ENCODE measurements around the gene KLKB1.
"Not testable (repeated sequence)": the region's sequence is repeated elsewhere in the genome, so short reads cannot be mapped to it uniquely, and the experiment has no call there.

Gene KLKB1

DNA sequence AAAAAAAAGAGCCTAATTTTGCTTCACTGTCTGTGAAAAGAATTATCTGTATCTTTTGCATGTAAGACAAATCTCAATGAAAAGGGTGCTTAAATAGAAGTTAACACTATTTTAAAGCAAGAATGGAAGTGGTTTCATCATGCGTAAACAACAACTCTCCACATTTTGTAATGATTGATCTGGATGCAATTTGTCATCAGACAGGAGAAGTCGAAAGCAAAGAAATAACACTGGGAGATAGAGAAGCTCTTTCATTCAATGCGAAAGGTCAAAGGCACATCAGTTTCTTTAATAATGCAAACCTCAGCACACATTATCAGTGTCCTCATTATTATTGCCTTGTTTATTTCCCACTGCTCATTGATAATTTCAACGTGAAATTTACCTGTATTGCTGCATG is 8.8 kb downstream of the KLKB1 start:
- TF ChIP-seq, protein P1, sequence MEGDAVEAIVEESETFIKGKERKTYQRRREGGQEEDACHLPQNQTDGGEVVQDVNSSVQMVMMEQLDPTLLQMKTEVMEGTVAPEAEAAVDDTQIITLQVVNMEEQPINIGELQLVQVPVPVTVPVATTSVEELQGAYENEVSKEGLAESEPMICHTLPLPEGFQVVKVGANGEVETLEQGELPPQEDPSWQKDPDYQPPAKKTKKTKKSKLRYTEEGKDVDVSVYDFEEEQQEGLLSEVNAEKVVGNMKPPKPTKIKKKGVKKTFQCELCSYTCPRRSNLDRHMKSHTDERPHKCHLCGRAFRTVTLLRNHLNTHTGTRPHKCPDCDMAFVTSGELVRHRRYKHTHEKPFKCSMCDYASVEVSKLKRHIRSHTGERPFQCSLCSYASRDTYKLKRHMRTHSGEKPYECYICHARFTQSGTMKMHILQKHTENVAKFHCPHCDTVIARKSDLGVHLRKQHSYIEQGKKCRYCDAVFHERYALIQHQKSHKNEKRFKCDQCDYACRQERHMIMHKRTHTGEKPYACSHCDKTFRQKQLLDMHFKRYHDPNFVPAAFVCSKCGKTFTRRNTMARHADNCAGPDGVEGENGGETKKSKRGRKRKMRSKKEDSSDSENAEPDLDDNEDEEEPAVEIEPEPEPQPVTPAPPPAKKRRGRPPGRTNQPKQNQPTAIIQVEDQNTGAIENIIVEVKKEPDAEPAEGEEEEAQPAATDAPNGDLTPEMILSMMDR (IDR thresholded peaks at IDR 0.05; ENCODE audit: low read depth, low read length): no peak
- DNase-seq (ENCODE audit: low read depth in 2 of 2): no peak
- no peak overlapping the region for H3K4me3 ChIP-seq (replicated peaks in 1 of 2; ENCODE audit: low read depth in 2 of 2, low read length in 2 of 2)

DNA sequence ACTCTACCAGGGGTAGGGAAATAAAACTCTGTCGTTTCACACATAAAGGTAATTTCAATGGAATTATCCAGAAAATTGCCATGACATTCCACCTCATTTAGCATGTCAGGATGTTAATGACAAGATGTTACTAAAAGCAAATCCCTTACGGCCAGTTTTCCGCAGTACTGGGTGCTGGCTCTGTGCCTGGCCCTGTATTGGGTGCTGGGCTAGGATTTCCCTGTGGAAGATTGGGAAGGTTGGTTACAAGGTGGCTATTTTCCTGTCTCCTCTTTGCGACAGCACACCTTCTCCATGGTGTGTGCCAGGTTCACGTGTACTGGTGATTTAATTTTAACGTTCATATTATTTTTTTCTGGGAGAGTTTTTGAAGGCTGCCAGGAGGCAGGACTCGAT is 13.1 kb downstream of the KLKB1 start:
- TF ChIP-seq, protein P1 (IDR thresholded peaks at IDR 0.05; ENCODE audit: low read depth, low read length): no peak
- no peak for DNase-seq (ENCODE audit: low read depth in 2 of 2)

DNA sequence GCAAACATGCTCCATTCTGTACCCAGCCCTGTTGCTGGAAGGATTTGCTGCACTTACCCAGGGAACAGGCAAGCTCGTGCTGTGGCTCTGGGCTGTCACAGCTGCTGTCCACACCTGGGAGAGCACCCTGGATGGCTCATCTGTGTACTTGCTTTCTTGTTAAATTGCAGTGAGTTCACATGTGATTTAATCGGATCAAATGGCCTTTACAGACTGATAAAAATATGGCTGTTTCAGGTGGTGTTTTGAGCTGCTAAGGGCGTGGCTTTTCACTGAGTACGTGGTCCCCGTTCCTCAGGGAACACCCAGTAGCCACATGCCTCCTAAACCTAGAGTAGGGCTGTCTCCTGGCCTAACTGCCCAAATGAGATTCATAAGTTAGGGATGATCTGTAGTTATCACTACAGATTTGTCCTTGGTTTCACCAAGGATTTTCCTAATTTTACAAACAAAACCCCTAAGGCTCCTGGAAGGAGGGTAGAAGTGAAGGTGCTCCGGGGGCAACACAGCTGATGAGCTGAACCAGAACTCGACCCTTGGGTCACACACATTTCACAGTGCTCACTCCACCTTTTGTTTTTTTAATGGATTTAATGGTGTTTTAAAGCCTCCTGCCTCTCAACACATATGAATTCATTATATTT is 13.7 kb downstream of the KLKB1 start:
- no peak overlapping the region for H3K4me3 ChIP-seq (replicated peaks in 1 of 2; ENCODE audit: low read depth in 2 of 2, low read length in 2 of 2)
- no peak for DNase-seq (ENCODE audit: low read depth in 2 of 2)
- TF ChIP-seq, protein P1 (IDR thresholded peaks at IDR 0.05; ENCODE audit: low read depth, low read length): no peak

More for the DNA sequence above, 13.1 kb downstream of the KLKB1 start:
- no peak overlapping the region for H3K4me3 ChIP-seq (replicated peaks in 1 of 2; ENCODE audit: low read depth in 2 of 2, low read length in 2 of 2)

DNA sequence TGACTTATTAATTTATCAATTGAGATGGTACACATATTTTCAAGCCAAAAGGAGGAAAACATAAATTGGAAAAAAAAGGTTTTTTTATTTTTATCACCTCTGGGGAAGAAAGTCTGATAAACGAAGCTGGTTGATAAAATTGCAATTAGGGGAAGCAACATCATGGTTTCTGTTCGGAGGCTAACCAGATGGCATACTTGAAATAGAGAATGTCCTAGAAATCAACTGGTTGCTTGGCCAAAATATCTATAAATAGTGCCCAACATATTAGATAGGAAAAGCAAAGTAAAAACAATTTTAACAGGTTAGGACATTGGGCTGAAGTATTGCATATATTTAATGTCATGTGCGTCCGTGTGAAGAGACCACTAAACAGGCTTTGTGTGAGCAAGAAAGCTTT is 14.3 kb downstream of the KLKB1 start:
- H3K4me3 ChIP-seq (replicated peaks in 1 of 2; ENCODE audit: low read depth in 2 of 2, low read length in 2 of 2): no peak overlapping the region
- TF ChIP-seq, protein P1 (IDR thresholded peaks at IDR 0.05; ENCODE audit: low read depth, low read length): no peak
- no peak for DNase-seq (ENCODE audit: low read depth in 2 of 2)

DNA sequence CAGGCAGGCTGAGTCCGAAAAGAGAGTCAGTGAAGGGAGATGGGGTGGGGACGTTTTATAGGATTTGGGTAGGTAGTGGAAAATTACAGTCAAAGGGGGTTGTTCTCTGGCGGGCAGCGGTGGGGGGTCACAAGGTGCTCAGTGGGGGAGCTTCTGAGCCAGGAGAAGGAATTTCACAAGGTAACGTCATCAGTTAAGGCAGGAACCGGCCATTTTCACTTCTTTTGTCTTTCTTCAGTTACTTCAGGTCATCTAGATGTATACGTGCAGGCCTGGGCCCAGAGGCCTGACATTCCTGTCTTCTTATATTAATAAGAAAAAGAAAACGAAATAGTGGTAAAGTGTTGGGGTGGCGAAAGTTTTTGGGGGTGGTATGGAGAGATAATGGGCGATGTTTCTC is 14.7 kb downstream of the KLKB1 start:
- DNase-seq (ENCODE audit: low read depth in 2 of 2); H3K4me3 ChIP-seq (replicated peaks in 1 of 2; ENCODE audit: low read depth in 2 of 2, low read length in 2 of 2): not testable (repeated sequence)

DNA sequence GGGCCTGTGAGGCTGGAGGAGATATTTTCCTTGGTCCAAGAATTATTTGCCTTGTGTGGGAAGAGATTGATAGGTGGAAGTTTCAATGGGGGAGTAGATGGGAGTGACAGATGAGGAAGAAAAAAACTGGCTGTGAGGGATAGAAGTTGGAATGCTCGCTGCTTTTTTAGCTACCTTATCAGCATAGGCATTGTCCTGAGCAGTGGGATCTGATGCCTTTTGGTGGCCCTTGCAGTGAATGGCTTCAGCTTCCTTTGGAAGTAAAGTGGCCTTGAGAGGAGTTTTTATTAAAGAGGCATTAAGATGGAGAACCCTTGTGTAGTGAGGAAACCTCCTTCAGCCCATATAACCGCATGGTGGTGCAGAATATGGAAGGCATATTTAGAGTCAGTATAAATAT is 16.0 kb downstream of the KLKB1 start:
- DNase-seq (ENCODE audit: low read depth in 2 of 2): no peak
- TF ChIP-seq, protein P1 (IDR thresholded peaks at IDR 0.05; ENCODE audit: low read depth, low read length): no peak
- H3K4me3 ChIP-seq (replicated peaks in 1 of 2; ENCODE audit: low read depth in 2 of 2, low read length in 2 of 2): no peak overlapping the region

DNA sequence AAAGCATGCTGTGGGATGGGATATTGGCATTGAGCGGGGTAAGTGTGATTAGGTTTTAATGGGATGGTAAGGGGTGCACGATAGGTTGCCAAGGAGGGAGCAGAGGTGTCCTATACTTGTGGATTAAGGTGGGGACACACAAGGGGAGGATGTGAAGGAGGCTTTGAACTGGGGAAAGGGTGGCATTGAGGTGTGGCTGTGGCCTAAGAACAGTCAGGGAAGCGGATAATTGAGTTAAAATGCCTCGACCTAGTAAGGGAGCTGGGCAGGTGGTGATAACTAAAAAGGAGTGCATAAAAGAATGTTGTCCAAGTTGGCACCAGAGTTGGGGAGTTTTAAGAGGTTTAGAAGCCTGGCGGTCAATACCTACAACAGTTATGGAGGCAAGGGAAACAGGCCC is 17.5 kb downstream of the KLKB1 start:
- DNase-seq (ENCODE audit: low read depth in 2 of 2): no peak
- TF ChIP-seq, protein P1 (IDR thresholded peaks at IDR 0.05; ENCODE audit: low read depth, low read length): no peak
- H3K4me3 ChIP-seq (replicated peaks in 1 of 2; ENCODE audit: low read depth in 2 of 2, low read length in 2 of 2): no peak overlapping the region

DNA sequence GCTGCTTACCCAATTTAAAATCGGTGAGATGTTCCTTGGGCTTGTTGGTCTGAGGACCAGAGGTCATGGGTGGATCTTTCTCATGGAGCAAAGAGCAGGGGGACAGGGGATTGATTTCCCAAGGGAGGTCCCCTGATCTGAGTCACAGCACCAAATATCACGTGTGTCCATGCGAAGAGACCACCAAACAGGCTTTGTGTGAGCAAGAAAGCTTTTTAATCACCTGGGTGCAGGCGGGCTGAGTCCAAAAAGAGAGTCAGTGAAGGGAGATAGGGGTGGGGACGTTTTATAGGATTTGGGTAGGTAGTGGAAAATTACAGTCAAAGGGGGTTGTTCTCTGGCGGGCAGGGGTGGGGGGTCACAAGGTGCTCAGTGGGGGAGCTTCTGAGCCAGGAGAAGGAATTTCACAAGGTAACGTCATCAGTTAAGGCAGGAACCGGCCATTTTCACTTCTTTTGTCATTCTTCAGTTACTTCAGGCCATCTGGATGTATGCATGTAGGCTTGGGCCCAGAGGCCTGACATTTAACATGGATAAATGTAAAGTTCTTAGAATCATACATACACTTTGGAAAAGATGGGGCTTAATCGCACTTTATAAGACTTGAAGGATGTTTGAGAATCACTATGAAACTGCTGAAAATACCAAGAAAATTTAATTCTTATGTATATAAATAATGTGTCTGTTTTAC is 19.9 kb downstream of the KLKB1 start:
- not testable (repeated sequence) for H3K4me3 ChIP-seq (replicated peaks in 1 of 2; ENCODE audit: low read depth in 2 of 2, low read length in 2 of 2)

More for the DNA sequence above, 19.9 kb downstream of the KLKB1 start:
- not testable (repeated sequence) for DNase-seq (ENCODE audit: low read depth in 2 of 2)
